GM23338 (cell line): ENCODE results near the gene S100A12. TPM values are rescaled to one million over a fixed set of nuclear protein-coding genes. Genes with fewer than 3 reads are reported as not detected.

Experiments
- ATAC-seq: fragments of 200-7000 bp; cut with Tn5 transposase; 3 replicates; pipeline ENCODE4 v1.9.1; 2020
- DNase-seq: peaks from one replicate; pipeline ENCODE4 v3.0.0-alpha.2; 2015; ENCODE audit warnings: low spot score
- H2AFZ ChIP-seq: fragments of 200-600 bp; sonication (generic); 2 replicates; pipeline ENCODE4 v1.8.0; 2016; ENCODE audit warnings: antibody characterized with exemption, mild to moderate bottlenecking, moderate library complexity
- H3F3A ChIP-seq: fragments of 200-600 bp; sonication (generic); replicated peaks from 2 replicates; pipeline ENCODE4 v1.8.0; 2017; ENCODE audit warnings: antibody characterized with exemption, mixed run types, low read depth
- H3K27ac ChIP-seq: fragments of 200-600 bp; sonication (generic); 2 replicates; pipeline ENCODE4 v1.6.1; 2016; ENCODE audit warnings: low read depth
- H3K27me3 ChIP-seq: fragments of 200-600 bp; sonication (generic); 2 replicates; pipeline ENCODE4 v1.8.0; 2016; ENCODE audit warnings: mild to moderate bottlenecking, mixed run types, moderate library complexity; ENCODE audit not compliant: insufficient read depth
- H3K36me3 ChIP-seq: fragments of 200-600 bp; sonication (generic); 2 replicates; pipeline ENCODE4 v1.8.0; 2016; ENCODE audit warnings: mild to moderate bottlenecking; ENCODE audit not compliant: insufficient read depth
- H3K4me1 ChIP-seq: fragments of 200-600 bp; sonication (generic); 2 replicates; pipeline ENCODE4 v1.8.0; 2016; ENCODE audit warnings: mild to moderate bottlenecking, moderate library complexity; ENCODE audit not compliant: insufficient read depth
- H3K4me2 ChIP-seq: fragments of 200-600 bp; sonication (generic); 2 replicates; pipeline ENCODE4 v1.7.1; 2017; ENCODE audit warnings: mixed run types
- H3K4me3 ChIP-seq: fragments of 200-600 bp; sonication (generic); 2 replicates; pipeline ENCODE4 v1.6.1; 2016; ENCODE audit warnings: mixed run types
- H3K79me2 ChIP-seq: fragments of 200-600 bp; sonication (generic); replicated peaks from 2 replicates; pipeline ENCODE4 v1.8.0; 2017; ENCODE audit warnings: mild to moderate bottlenecking; ENCODE audit not compliant: insufficient read depth
- H3K9me2 ChIP-seq: fragments of 200-600 bp; sonication (generic); 2 replicates; pipeline ENCODE4 v1.8.0; 2017; ENCODE audit not compliant: insufficient read depth
- H4K20me1 ChIP-seq: fragments of 200-600 bp; sonication (generic); replicated peaks from 2 replicates; pipeline ENCODE4 v1.8.0; 2017; ENCODE audit warnings: mild to moderate bottlenecking; ENCODE audit not compliant: insufficient read depth
- H3K27ac Mint-ChIP-seq: 2 replicates; pipeline ENCODE4 v1.8.0; 2020; ENCODE audit warnings: inconsistent platforms, mild to moderate bottlenecking, moderate library complexity, mixed read lengths
- H3K27me3 Mint-ChIP-seq: 3 replicates; pipeline ENCODE4 v1.8.0; 2022; ENCODE audit warnings: low read depth, mild to moderate bottlenecking, moderate library complexity, mixed read lengths, inconsistent platforms; ENCODE audit not compliant: insufficient read depth, poor library complexity
- H3K36me3 Mint-ChIP-seq: 3 replicates; pipeline ENCODE4 v1.8.0; 2021; ENCODE audit warnings: low read depth, mild to moderate bottlenecking, inconsistent platforms, moderate library complexity, mixed read lengths
- H3K4me1 Mint-ChIP-seq: 3 replicates; pipeline ENCODE4 v1.8.0; 2020; ENCODE audit warnings: mild to moderate bottlenecking, inconsistent platforms, mixed read lengths
- H3K4me3 Mint-ChIP-seq: 3 replicates; pipeline ENCODE4 v1.8.0; 2021; ENCODE audit warnings: moderate library complexity, mild to moderate bottlenecking, inconsistent platforms, mixed read lengths
- H3K9me3 Mint-ChIP-seq: 3 replicates; pipeline ENCODE4 v1.8.0; 2020; ENCODE audit warnings: moderate library complexity, mild to moderate bottlenecking, inconsistent platforms, mixed read lengths
- CREB1 ChIP-seq: fragments of 250-450 bp; sonication (Bioruptor Pico); IDR thresholded peaks from 2 replicates; pipeline ENCODE4 v1.5.0; 2020; ENCODE audit warnings: low read depth, mild to moderate bottlenecking, moderate library complexity
- CTCF ChIP-seq, 2 experiments: fragments of 200-600 bp in 1 of 2; sonication (generic) in 1 of 2; conservative IDR thresholded peaks; 2 replicates each; pipeline versions ENCODE4 v1.5.1 to v1.6.1; 2016 to 2017; ENCODE audit warnings: antibody characterized with exemption in 2 of 2, low read depth in 2 of 2, mild to moderate bottlenecking in 2 of 2, moderate library complexity in 1 of 2
- EZH2 ChIP-seq: fragments of 200-600 bp; sonication (generic); IDR thresholded peaks from one replicate; pipeline ENCODE4 v1.8.0; 2017; ENCODE audit warnings: antibody characterized with exemption, mild to moderate bottlenecking, low read depth; ENCODE audit not compliant: unreplicated experiment
- ZNF331 ChIP-seq: fragments of 250-450 bp; sonication (Bioruptor Pico); IDR thresholded peaks from 2 replicates; pipeline ENCODE4 v1.5.0; 2020; ENCODE audit warnings: low read depth, mild to moderate bottlenecking, moderate library complexity
- polyA plus RNA-seq: library from polyadenylated mRNA; unstranded; fragments of >200 nt; fragmentation: Nextera tagmentation; extraction: Ambion mirVana; gene quantifications from 2 replicates; pipeline ENCODE4 v1.2.1, GENCODE V29; 2016
- total RNA-seq: library from RNA; depleted of rRNA; stranded (reverse); fragments of >200 nt; shearing (Covaris generic); gene quantifications from 2 replicates; pipeline ENCODE4 v1.2.3, GENCODE V29; 2014
- TF ChIP-seq, protein P1 (sequence below): fragments of 250-450 bp; sonication (Bioruptor Pico); IDR thresholded peaks from 2 replicates; pipeline ENCODE4 v1.5.0; 2020; ENCODE audit warnings: mild to moderate bottlenecking, moderate library complexity
- TF ChIP-seq, protein P2 (sequence below): IDR thresholded peaks from one replicate; pipeline ENCODE4 v1.6.1; 2018; ENCODE audit warnings: antibody characterized with exemption; ENCODE audit not compliant: unreplicated experiment

The S100A12 gene
- total and polyA plus RNA-seq, 2 experiments from 2014 or later = not detected

DNA sequence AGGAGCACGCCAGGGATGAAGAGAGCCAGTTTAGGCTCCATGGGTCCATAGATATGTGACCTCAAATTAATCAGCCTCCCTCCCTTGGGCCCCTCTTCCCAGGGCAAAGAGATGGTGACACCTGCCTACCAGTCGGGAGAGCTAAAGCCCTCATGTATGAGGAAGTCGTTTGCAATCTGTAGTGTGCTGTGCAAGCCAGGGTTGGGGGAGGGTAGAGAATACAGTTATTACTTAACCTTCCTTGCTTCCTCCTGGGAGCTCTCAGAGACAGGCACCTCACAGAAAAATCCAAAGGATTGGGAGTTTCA lies 30.7 kb downstream of the S100A12 start (continued):
- TF ChIP-seq, protein P1, sequence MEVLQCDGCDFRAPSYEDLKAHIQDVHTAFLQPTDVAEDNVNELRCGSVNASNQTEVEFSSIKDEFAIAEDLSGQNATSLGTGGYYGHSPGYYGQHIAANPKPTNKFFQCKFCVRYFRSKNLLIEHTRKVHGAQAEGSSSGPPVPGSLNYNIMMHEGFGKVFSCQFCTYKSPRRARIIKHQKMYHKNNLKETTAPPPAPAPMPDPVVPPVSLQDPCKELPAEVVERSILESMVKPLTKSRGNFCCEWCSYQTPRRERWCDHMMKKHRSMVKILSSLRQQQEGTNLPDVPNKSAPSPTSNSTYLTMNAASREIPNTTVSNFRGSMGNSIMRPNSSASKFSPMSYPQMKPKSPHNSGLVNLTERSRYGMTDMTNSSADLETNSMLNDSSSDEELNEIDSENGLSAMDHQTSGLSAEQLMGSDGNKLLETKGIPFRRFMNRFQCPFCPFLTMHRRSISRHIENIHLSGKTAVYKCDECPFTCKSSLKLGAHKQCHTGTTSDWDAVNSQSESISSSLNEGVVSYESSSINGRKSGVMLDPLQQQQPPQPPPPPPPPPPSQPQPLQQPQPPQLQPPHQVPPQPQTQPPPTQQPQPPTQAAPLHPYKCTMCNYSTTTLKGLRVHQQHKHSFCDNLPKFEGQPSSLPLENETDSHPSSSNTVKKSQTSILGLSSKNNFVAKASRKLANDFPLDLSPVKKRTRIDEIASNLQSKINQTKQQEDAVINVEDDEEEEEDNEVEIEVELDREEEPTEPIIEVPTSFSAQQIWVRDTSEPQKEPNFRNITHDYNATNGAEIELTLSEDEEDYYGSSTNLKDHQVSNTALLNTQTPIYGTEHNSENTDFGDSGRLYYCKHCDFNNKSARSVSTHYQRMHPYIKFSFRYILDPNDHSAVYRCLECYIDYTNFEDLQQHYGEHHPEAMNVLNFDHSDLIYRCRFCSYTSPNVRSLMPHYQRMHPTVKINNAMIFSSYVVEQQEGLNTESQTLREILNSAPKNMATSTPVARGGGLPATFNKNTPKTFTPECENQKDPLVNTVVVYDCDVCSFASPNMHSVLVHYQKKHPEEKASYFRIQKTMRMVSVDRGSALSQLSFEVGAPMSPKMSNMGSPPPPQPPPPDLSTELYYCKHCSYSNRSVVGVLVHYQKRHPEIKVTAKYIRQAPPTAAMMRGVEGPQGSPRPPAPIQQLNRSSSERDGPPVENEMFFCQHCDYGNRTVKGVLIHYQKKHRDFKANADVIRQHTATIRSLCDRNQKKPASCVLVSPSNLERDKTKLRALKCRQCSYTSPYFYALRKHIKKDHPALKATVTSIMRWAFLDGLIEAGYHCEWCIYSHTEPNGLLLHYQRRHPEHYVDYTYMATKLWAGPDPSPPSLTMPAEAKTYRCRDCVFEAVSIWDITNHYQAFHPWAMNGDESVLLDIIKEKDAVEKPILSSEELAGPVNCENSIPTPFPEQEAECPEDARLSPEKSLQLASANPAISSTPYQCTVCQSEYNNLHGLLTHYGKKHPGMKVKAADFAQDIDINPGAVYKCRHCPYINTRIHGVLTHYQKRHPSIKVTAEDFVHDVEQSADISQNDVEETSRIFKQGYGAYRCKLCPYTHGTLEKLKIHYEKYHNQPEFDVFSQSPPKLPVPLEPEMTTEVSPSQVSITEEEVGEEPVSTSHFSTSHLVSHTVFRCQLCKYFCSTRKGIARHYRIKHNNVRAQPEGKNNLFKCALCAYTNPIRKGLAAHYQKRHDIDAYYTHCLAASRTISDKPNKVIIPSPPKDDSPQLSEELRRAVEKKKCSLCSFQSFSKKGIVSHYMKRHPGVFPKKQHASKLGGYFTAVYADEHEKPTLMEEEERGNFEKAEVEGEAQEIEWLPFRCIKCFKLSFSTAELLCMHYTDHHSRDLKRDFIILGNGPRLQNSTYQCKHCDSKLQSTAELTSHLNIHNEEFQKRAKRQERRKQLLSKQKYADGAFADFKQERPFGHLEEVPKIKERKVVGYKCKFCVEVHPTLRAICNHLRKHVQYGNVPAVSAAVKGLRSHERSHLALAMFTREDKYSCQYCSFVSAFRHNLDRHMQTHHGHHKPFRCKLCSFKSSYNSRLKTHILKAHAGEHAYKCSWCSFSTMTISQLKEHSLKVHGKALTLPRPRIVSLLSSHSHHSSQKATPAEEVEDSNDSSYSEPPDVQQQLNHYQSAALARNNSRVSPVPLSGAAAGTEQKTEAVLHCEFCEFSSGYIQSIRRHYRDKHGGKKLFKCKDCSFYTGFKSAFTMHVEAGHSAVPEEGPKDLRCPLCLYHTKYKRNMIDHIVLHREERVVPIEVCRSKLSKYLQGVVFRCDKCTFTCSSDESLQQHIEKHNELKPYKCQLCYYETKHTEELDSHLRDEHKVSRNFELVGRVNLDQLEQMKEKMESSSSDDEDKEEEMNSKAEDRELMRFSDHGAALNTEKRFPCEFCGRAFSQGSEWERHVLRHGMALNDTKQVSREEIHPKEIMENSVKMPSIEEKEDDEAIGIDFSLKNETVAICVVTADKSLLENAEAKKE (CRISPR knock-in tag) = no peak
- no peak for TF ChIP-seq CREB1 (CRISPR knock-in tag)
- no peak for TF ChIP-seq ZNF331 (CRISPR knock-in tag)

- no peak overlapping the region for H3K27ac ChIP-seq
- DNase-seq (no peak), ATAC-seq (no peak)
- Mint-ChIP-seq H3K36me3 (no peaks in the 10 kb centered on the region), H3K27me3 (peaks cover 7% of the 10 kb centered on the region), H3K4me1 (peaks cover 12% of the 10 kb centered on the region; the same call in 2 of the 3 replicates), H3K27ac (no peak overlapping the region), H3K9me3 (no peaks in the 10 kb centered on the region), H3K4me3 (no peak overlapping the region)
- H3K79me2 ChIP-seq = no peaks in the 10 kb centered on the region
- no peaks in the 10 kb centered on the region for H3K27me3 ChIP-seq
- no peaks in the 10 kb centered on the region for H3K4me1 ChIP-seq
- no peaks in the 10 kb centered on the region for H4K20me1 ChIP-seq
- no peak overlapping the region for H3K4me2 ChIP-seq
- H2AFZ ChIP-seq = no peak overlapping the region
- no peaks in the 10 kb centered on the region for H3F3A ChIP-seq
- no peaks in the 10 kb centered on the region for H3K36me3 ChIP-seq
- H3K4me3 ChIP-seq = no peak overlapping the region
- peaks cover 13% of the 10 kb centered on the region for H3K9me2 ChIP-seq
- TF ChIP-seq, protein P2, sequence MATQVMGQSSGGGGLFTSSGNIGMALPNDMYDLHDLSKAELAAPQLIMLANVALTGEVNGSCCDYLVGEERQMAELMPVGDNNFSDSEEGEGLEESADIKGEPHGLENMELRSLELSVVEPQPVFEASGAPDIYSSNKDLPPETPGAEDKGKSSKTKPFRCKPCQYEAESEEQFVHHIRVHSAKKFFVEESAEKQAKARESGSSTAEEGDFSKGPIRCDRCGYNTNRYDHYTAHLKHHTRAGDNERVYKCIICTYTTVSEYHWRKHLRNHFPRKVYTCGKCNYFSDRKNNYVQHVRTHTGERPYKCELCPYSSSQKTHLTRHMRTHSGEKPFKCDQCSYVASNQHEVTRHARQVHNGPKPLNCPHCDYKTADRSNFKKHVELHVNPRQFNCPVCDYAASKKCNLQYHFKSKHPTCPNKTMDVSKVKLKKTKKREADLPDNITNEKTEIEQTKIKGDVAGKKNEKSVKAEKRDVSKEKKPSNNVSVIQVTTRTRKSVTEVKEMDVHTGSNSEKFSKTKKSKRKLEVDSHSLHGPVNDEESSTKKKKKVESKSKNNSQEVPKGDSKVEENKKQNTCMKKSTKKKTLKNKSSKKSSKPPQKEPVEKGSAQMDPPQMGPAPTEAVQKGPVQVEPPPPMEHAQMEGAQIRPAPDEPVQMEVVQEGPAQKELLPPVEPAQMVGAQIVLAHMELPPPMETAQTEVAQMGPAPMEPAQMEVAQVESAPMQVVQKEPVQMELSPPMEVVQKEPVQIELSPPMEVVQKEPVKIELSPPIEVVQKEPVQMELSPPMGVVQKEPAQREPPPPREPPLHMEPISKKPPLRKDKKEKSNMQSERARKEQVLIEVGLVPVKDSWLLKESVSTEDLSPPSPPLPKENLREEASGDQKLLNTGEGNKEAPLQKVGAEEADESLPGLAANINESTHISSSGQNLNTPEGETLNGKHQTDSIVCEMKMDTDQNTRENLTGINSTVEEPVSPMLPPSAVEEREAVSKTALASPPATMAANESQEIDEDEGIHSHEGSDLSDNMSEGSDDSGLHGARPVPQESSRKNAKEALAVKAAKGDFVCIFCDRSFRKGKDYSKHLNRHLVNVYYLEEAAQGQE = no peak
- no peak for TF ChIP-seq EZH2
- TF ChIP-seq CTCF (conservative IDR thresholded peaks at IDR 0.05; ENCODE audit: low read depth in 2 of 2) = no peak
These were observed 31.4 kb downstream of the S100A12 start for GRCh38 chr1:153343811-153344717.
